ENCODE results near the gene OAS2.

DNA sequence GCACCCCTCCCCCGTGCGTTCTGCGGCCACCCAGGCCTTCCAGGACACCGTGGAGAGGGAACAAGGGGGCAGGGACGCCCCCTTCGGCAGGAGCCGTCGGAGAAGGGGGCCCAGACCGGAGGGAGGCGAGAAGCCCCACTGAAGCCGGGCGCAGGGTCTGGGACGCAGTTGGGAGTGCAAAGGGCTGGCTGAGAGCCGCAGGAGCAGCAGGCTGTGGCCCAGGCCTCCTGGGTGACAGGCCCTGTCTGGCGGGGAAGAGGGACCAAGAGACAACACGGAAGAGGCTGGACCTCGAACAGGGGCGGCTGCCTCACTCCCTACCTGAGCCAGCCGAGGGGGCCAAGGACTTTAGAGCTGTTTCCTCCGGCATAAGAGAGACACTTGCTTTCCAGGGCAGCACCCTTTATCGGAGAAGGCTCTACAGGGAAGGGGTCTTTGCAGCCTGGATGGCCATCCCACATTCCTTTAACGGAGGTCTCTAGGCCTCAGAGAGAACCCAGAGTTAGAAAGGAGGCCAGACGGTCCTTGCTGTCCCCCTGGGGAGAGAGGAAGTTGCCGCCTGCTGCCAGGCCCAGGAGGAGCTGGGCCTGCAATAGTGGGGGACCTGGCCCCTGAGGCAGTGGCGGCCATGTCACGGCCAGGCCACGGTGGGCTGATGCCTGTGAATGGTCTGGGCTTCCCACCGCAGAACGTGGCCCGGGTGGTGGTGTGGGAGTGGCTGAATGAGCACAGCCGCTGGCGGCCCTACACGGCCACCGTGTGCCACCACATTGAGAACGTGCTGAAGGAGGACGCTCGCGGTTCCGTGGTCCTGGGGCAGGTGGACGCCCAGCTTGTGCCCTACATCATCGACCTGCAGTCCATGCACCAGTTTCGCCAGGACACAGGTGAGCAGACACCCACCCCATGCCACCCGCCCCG lies 79.5 kb downstream of the OAS2 start:
- TF ChIP-seq TAF1 (IDR thresholded peaks at IDR 0.05; ENCODE audit: low read depth) (no peak), RAD21 (IDR thresholded peaks at IDR 0.05; ENCODE audit: low read depth) (no peak), EP300 (IDR thresholded peaks at IDR 0.05; ENCODE audit: borderline replicate concordance) (no peak), ZBTB7A (IDR thresholded peaks at IDR 0.05; ENCODE audit: low read depth) (no peak), CREB1 (IDR thresholded peaks at IDR 0.05; ENCODE audit: low read depth) (no peak)
- TF ChIP-seq, protein P1, sequence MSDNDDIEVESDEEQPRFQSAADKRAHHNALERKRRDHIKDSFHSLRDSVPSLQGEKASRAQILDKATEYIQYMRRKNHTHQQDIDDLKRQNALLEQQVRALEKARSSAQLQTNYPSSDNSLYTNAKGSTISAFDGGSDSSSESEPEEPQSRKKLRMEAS (IDR thresholded peaks at IDR 0.05), result no peak
